Right lobe of liver (tissue), 6 donors: ENCODE measurements around the gene KLK8. TPM values are rescaled to one million over a fixed set of nuclear protein-coding genes. Genes with fewer than 3 reads are reported as not detected.

Experiments used
- ATAC-seq, 4 donors: fragments of 200-7000 bp; cut with Tn5 transposase; one replicate each; pipeline ENCODE4 v1.9.1; 2020; ENCODE audit warnings: mild to moderate bottlenecking in 4 of 4, moderate library complexity in 4 of 4
- DNase-seq, 3 donors: peaks; one replicate each; pipeline ENCODE4 v3.0.0-alpha.2; 2020
- H3K27ac ChIP-seq, 3 donors: fragments of 200-600 bp; one replicate each; pipeline ENCODE4 v1.8.0; 2022
- H3K27me3 ChIP-seq, 2 donors: fragments of 200-600 bp; one replicate each; pipeline ENCODE4 v1.8.0; 2022
- H3K36me3 ChIP-seq, 4 donors: fragments of 200-600 bp; sonication (generic) in 1 of 4; one replicate each; pipeline versions ENCODE4 v1.5.1 to v1.8.0; 2017 to 2022; ENCODE audit warnings: control low read depth in 1 of 4
- H3K4me1 ChIP-seq, 4 donors: fragments of 200-600 bp; sonication (generic) in 1 of 4; one replicate each; pipeline versions ENCODE4 v1.5.1 to v1.8.0; 2017 to 2022; ENCODE audit warnings: control low read depth in 1 of 4
- H3K4me3 ChIP-seq, 3 donors: fragments of 200-600 bp; one replicate each; pipeline ENCODE4 v1.8.0; 2022
- H3K9me3 ChIP-seq, 4 donors: fragments of 200-600 bp; sonication (generic) in 1 of 4; one replicate each; pipeline versions ENCODE4 v1.5.1 to v1.8.0; 2017 to 2022; ENCODE audit warnings: control low read depth in 1 of 4
- CTCF ChIP-seq, 4 donors: fragments of 200-600 bp in 3 of 4; fragments of 450-650 bp in 1 of 4; IDR thresholded peaks; one replicate each; pipeline versions ENCODE4 v1.5.1 to v1.8.0; 2016 to 2022; ENCODE audit warnings: antibody characterized with exemption in 4 of 4, mild to moderate bottlenecking in 2 of 4
- POLR2A ChIP-seq: fragments of 450-650 bp; IDR thresholded peaks from one replicate; pipeline ENCODE4 v1.6.1; 2017; ENCODE audit warnings: antibody characterized with exemption, mild to moderate bottlenecking
- WGBS: methylation state at CpG from one replicate; pipeline ENCODE4 v1.1.6; 2018; ENCODE audit warnings: low coverage, low lambda C conversion rate; ENCODE audit not compliant: insufficient coverage; ENCODE audit errors: missing lambda C conversion rate; 5-methylcytosine and 5-hydroxymethylcytosine counted together
- intact Hi-C, 2 donors: fragments of 100-400 bp; cut with DNase I; formaldehyde crosslinking; loops; one replicate each; pipeline versions ENCODE4 v1.11.2 to v1.14.1; 2022
- total RNA-seq, 6 experiments: library from RNA; depleted of rRNA in 2 of 6; stranded (reverse); fragments of >200 nt in 2 of 6; fragmentation: NEBNext Ultra II Directional in 3 of 6; extraction: Animal tissue kit (Norgen Biotek cat#: 25700) in 3 of 6; gene quantifications; one replicate each; pipeline versions ENCODE4 v1.1.0 to v1.2.4, GENCODE V29; 2016 to 2023
- donor health status: DM: no; HTN: yes; CAD: no.
- donor health status: DM: no; HTN: no; CAD: no.
- donor health status: DM: no; HTN: no; CAD: no.
- donor health status: DM: no; HTN: yes; CAD: no.
- donor health status: DM: no; HTN: yes; CAD: no.

Gene KLK8
- total RNA-seq, 6 experiments from 2014 or later: not detected

- Histone ChIP-seq H3K27me3 (no peaks in the 10 kb centered on the region), H3K4me1 (no peaks in the 10 kb centered on the region), H3K4me3 (no peak overlapping the region), H3K36me3 (no peaks in the 10 kb centered on the region), H3K27ac (no peak overlapping the region), H3K9me3 (no peaks in the 10 kb centered on the region)
- intact Hi-C loops: no loop called here
- ATAC-seq (no peak), DNase-seq (no peak)
- no peak for TF ChIP-seq POLR2A
- 26% methylated on average over 15 of the region's 16 CpGs for WGBS
These were observed 423 bp downstream of the KLK8 start for GRCh38 chr19:51000981-51001380.

- Histone ChIP-seq H3K9me3 (no peaks in the 10 kb centered on the region), H3K27me3 (no peaks in the 10 kb centered on the region), H3K4me3 (no peak overlapping the region), H3K27ac (no peak overlapping the region), H3K4me1 (no peaks in the 10 kb centered on the region), H3K36me3 (no peaks in the 10 kb centered on the region)
- intact Hi-C loops: no loop called here
- DNase-seq (no peak), ATAC-seq (no peak)
- WGBS: 40% methylated on average over 2 of the region's 10 CpGs
- TF ChIP-seq POLR2A: no peak
- no peak for TF ChIP-seq CTCF (IDR thresholded peaks at IDR 0.05)
These were observed 978 bp downstream of the KLK8 start for GRCh38 chr19:51000426-51000825.

- ATAC-seq (no peak), DNase-seq (no peak)
- Histone ChIP-seq H3K27ac (no peak overlapping the region), H3K36me3 (no peaks in the 10 kb centered on the region), H3K9me3 (no peaks in the 10 kb centered on the region), H3K4me3 (no peak overlapping the region), H3K4me1 (no peaks in the 10 kb centered on the region), H3K27me3 (no peaks in the 10 kb centered on the region)
- 54% methylated on average over 4 of the region's 4 CpGs for WGBS
- TF ChIP-seq POLR2A: no peak
- no peak for TF ChIP-seq CTCF (IDR thresholded peaks at IDR 0.05)
- intact Hi-C loops: no loop called here
These were observed 2.7 kb downstream of the KLK8 start for GRCh38 chr19:50998686-50999085.

GRCh38 chr19:50998061-50998460 is 3.3 kb downstream of the KLK8 start:
- H3K27me3 ChIP-seq: no peaks in the 10 kb centered on the region
- no peak overlapping the region for H3K4me3 ChIP-seq
- TF ChIP-seq CTCF (IDR thresholded peaks at IDR 0.05) (no peak), POLR2A (no peak)
- no peaks in the 10 kb centered on the region for H3K36me3 ChIP-seq
- H3K4me1 ChIP-seq: no peaks in the 10 kb centered on the region
- 41% methylated on average over 5 of the region's 5 CpGs for WGBS
- DNase-seq (no peak), ATAC-seq (no peak)
- no peak overlapping the region for H3K27ac ChIP-seq
- intact Hi-C loops: no loop called here
- H3K9me3 ChIP-seq: no peaks in the 10 kb centered on the region

GRCh38 chr19:50994129-50994528 is 7.3 kb downstream of the KLK8 start:
- ATAC-seq (no peak), DNase-seq (no peak)
- 60% methylated on average over 2 of the region's 2 CpGs for WGBS
- TF ChIP-seq CTCF (IDR thresholded peaks at IDR 0.05) (no peak), POLR2A (no peak)
- Histone ChIP-seq H3K27ac (no peak overlapping the region), H3K27me3 (no peaks in the 10 kb centered on the region), H3K4me1 (no peaks in the 10 kb centered on the region), H3K9me3 (no peaks in the 10 kb centered on the region), H3K4me3 (no peak overlapping the region), H3K36me3 (no peaks in the 10 kb centered on the region)
- intact Hi-C loops: no loop called here
